ENCODE data around the gene PRDX2. TPM values are rescaled to one million over a fixed set of nuclear protein-coding genes. Genes with fewer than 3 reads are reported as not detected.

The PRDX2 gene
- total RNA-seq, 4 donors from 2014 or later: 211 to 436 (median 345) TPM

- 78 to 88% methylated on average over 9 to 41 of the region's 50 CpGs for WGBS, 2 donors
- peaks cover 0 to 41% (median 0%) of the 10 kb centered on the region in 4 donors for H3K27me3 ChIP-seq
- H3K4me3 ChIP-seq: no peak overlapping the region
- H3K27ac ChIP-seq: no peak overlapping the region
- TF ChIP-seq CTCF (IDR thresholded peaks at IDR 0.05) (no peak), POLR2A (IDR thresholded peaks at IDR 0.05) (no peak)
- no peaks in the 10 kb centered on the region for H3K9me3 ChIP-seq
- intact Hi-C loops (cut with DNase I): no loop called here
- H3K4me1 ChIP-seq: peaks cover 20 to 36% (median 22%) of the 10 kb centered on the region in 3 donors
- H3K36me3 ChIP-seq: no peaks in the 10 kb centered on the region
- DNase-seq: no peak
Measured at GRCh38 chr19:12754465-12755196, 47.0 kb downstream of the PRDX2 start.

- DNase-seq: no peak
Measured at GRCh38 chr19:12752056-12752781, 49.4 kb downstream of the PRDX2 start.

GRCh38 chr19:12751635-12752034 is 50.0 kb downstream of the PRDX2 start, which contains the start of gene BEST2:
Gene BEST2, plus strand, starts transcription at chr19:12751791. Its CDS starts 802 bp downstream, at chr19:12752593.
- 20 to 53% methylated on average over 6 to 11 of the region's 14 CpGs for WGBS, 2 donors

More at GRCh38 chr19:12752056-12752781, 49.4 kb downstream of the PRDX2 start:
- H3K27ac ChIP-seq: no peak overlapping the region
- intact Hi-C loops (cut with DNase I): no loop called here
- peaks cover 0 to 6% (median 0%) of the 10 kb centered on the region in 3 donors for H3K9me3 ChIP-seq
- H3K4me1 ChIP-seq: peaks cover 20 to 44% (median 23%) of the 10 kb centered on the region in 3 donors
- H3K27me3 ChIP-seq: peaks cover 0 to 41% (median 0%) of the 10 kb centered on the region in 4 donors
- H3K4me3 ChIP-seq: no peak overlapping the region
- peaks cover 4 to 13% (median 9%) of the 10 kb centered on the region in 3 donors for H3K36me3 ChIP-seq
- 62 to 68% methylated on average over 20 to 22 of the region's 23 CpGs for WGBS, 2 donors
- TF ChIP-seq CTCF (IDR thresholded peaks at IDR 0.05) (no peak), POLR2A (IDR thresholded peaks at IDR 0.05) (no peak)

GRCh38 chr19:12750851-12751250 is 50.7 kb downstream of the PRDX2 start:
- peak overlapping the region in 1 of 4 donors; percentile 69 for H3K27ac ChIP-seq

More at GRCh38 chr19:12751635-12752034, 50.0 kb downstream of the PRDX2 start, which contains the start of gene BEST2:
- intact Hi-C loops (cut with DNase I): no loop called here
- Histone ChIP-seq H3K27me3 (peaks cover 0 to 41% (median 0%) of the 10 kb centered on the region in 4 donors), H3K4me1 (peaks cover 18 to 39% (median 20%) of the 10 kb centered on the region in 3 donors), H3K4me3 (no peak within 1 kb of the TSS), H3K36me3 (peaks cover 9 to 19% (median 12%) of the 10 kb centered on the region in 3 donors), H3K27ac (peak within 1 kb of the TSS in 1 of 4 donors; percentile 69), H3K9me3 (peaks cover 0 to 9% (median 0%) of the 10 kb centered on the region in 3 donors)
- TF ChIP-seq CTCF (IDR thresholded peaks at IDR 0.05) (no peak), POLR2A (IDR thresholded peaks at IDR 0.05) (no peak)
- no peak for DNase-seq

More at GRCh38 chr19:12750851-12751250, 50.7 kb downstream of the PRDX2 start:
- DNase-seq: no peak
- Histone ChIP-seq H3K27me3 (peaks cover 0 to 41% (median 0%) of the 10 kb centered on the region in 4 donors), H3K36me3 (peaks cover 12 to 26% (median 17%) of the 10 kb centered on the region in 3 donors), H3K9me3 (peaks cover 0 to 9% (median 0%) of the 10 kb centered on the region in 3 donors), H3K4me3 (no peak overlapping the region), H3K4me1 (peaks cover 18 to 39% (median 20%) of the 10 kb centered on the region in 3 donors)
- intact Hi-C loops (cut with DNase I): no loop called here
- 53 to 55% methylated on average over 5 to 9 of the region's 9 CpGs for WGBS, 2 donors
- TF ChIP-seq POLR2A (IDR thresholded peaks at IDR 0.05): no peak
- TF ChIP-seq CTCF (IDR thresholded peaks at IDR 0.05): no peak

All from esophagus squamous epithelium (tissue), 5 donors.